ENCODE results near the gene PRDM16.

PRDM16 gene

GRCh38 chr1:3172431-3173380 lies 103.7 kb downstream of the PRDM16 start:
- peaks cover 5% of the 10 kb centered on the region; the same call in 1 of the 2 replicates for H3K9me3 ChIP-seq
- H3K27me3 ChIP-seq = 0 out of 2 replicates have a peak, but pooled peaks cover 8% of the 10 kb centered on the region
- peaks cover 72% of the 10 kb centered on the region for H3K4me1 ChIP-seq
- H3K9ac ChIP-seq = peak overlapping the region; percentile 87; the same call in 1 of the 2 replicates
- peak overlapping the region; percentile 60; the same call in 1 of the 2 replicates for H3K4me3 ChIP-seq
- no peaks in the 10 kb centered on the region for H4K20me1 ChIP-seq
- no peaks in the 10 kb centered on the region for H3K36me3 ChIP-seq
- H3K27ac ChIP-seq = peak overlapping the region; percentile 97
- peak overlapping the region; percentile 97 for H3K4me2 ChIP-seq
- TF ChIP-seq Cebpa-rat (IDR thresholded peaks at IDR 0.05) = no peak

DNA sequence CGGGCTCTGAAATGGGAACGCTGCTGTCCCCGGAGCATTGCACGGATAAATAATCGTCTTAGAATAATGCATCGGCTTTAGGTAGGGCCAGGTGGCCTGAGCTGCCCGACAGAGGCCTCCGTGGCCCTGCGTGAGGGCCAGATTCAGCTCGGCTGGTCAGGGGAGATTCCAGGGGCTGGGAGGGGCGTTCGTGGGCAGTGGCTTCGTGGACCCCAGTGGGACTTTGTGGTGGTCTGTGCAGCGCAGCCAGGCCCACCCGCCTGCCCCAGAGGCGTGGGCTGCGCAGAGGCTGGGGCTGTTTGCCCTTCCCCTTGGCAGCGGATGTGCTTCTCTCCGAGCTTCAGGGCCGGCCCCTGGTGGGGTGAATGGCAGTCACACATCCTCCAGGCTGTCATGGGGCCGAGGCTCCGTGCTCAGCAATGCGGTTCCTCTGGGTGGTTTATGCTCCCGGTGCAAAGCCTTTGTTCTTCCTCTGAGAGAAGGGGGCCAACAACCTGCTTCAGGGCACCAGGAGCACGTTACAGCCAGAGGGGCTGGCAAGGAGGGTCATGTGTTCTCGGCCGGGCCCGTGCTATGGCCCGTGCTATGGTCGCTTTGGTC lies 104.5 kb downstream of the PRDM16 start:
- H3K4me1 ChIP-seq = peaks cover 69% of the 10 kb centered on the region
- 0 out of 2 replicates have a peak, but pooled peaks cover 8% of the 10 kb centered on the region for H3K27me3 ChIP-seq
- 0 out of 2 replicates have a peak overlapping the region, but pooled peaks have one; percentile 8 for H3K9ac ChIP-seq

DNA sequence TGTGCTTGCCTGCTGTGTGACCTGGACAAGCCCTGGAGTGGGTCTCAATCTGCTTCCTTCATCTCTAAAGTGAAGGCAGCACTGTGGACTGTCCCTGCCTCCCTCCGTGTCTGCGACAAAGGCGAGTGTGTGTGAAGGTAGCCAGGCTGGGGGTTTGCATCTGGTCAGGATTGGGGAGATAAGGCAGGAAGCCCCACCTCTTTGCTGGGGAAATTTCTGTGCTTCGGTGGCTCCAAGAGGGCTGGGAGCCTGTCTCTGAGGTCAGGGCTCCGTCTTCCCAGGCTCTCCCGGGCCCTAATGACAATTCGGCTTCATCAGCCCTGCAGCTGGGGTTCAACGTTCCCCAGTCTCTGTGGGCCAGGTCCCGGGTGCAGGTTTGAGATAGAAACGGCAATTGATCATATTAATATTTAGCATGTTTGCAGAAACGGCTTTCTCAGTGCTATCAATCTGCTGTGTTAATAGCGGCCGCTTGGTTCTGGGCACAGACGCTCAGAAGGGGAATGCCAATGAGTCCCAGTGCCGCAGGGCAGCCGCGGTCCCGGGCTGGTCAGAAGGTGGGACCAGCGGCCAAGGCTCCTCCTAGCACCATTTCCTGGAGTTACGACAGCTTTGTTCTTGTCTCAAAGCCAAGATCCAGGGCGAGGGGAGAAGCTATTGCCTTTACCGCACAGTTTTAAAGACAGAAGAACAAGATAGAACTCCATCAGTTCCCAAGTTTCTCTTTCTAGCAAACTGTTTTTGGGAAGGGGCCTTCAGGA lies 105.7 kb downstream of the PRDM16 start:
- Histone ChIP-seq H3K9me3 (peaks cover 5% of the 10 kb centered on the region; the same call in 1 of the 2 replicates), H3K4me1 (peaks cover 58% of the 10 kb centered on the region), H3K4me2 (peak overlapping the region; percentile 97), H4K20me1 (no peaks in the 10 kb centered on the region), H3K4me3 (no peak overlapping the region), H3K9ac (no peak overlapping the region), H3K27ac (no peak overlapping the region), H3K36me3 (no peaks in the 10 kb centered on the region), H3K27me3 (0 out of 2 replicates have a peak, but pooled peaks cover 8% of the 10 kb centered on the region)
- TF ChIP-seq Cebpa-rat (IDR thresholded peaks at IDR 0.05) = no peak

More for the DNA sequence above, 104.5 kb downstream of the PRDM16 start:
- Histone ChIP-seq H3K27ac (peak overlapping the region; percentile 97), H4K20me1 (no peaks in the 10 kb centered on the region), H3K4me2 (peak overlapping the region; percentile 97), H3K36me3 (no peaks in the 10 kb centered on the region), H3K4me3 (no peak overlapping the region; the same call in 1 of the 2 replicates), H3K9me3 (peaks cover 5% of the 10 kb centered on the region; the same call in 1 of the 2 replicates)
- no peak for TF ChIP-seq Cebpa-rat (IDR thresholded peaks at IDR 0.05)

GRCh38 chr1:3175486-3175885 lies 106.5 kb downstream of the PRDM16 start:
- Histone ChIP-seq H3K27ac (no peak overlapping the region), H4K20me1 (no peaks in the 10 kb centered on the region), H3K36me3 (no peaks in the 10 kb centered on the region), H3K9me3 (peaks cover 5% of the 10 kb centered on the region; the same call in 1 of the 2 replicates), H3K4me1 (peaks cover 49% of the 10 kb centered on the region), H3K4me2 (peak overlapping the region; percentile 97; the same call in 1 of the 2 replicates), H3K4me3 (no peak overlapping the region), H3K9ac (no peak overlapping the region), H3K27me3 (0 out of 2 replicates have a peak, but pooled peaks cover 8% of the 10 kb centered on the region)
- no peak for TF ChIP-seq Cebpa-rat (IDR thresholded peaks at IDR 0.05)

- Histone ChIP-seq H3K4me2 (no peak overlapping the region), H3K27me3 (0 out of 2 replicates have a peak, but pooled peaks cover 8% of the 10 kb centered on the region), H3K36me3 (no peaks in the 10 kb centered on the region), H3K9me3 (peaks cover 5% of the 10 kb centered on the region; the same call in 1 of the 2 replicates), H3K9ac (no peak overlapping the region), H3K27ac (no peak overlapping the region), H3K4me3 (no peak overlapping the region), H4K20me1 (no peaks in the 10 kb centered on the region), H3K4me1 (peaks cover 44% of the 10 kb centered on the region)
- no peak for TF ChIP-seq Cebpa-rat (IDR thresholded peaks at IDR 0.05)
These were observed 107.0 kb downstream of the PRDM16 start for GRCh38 chr1:3176028-3176427.

DNA sequence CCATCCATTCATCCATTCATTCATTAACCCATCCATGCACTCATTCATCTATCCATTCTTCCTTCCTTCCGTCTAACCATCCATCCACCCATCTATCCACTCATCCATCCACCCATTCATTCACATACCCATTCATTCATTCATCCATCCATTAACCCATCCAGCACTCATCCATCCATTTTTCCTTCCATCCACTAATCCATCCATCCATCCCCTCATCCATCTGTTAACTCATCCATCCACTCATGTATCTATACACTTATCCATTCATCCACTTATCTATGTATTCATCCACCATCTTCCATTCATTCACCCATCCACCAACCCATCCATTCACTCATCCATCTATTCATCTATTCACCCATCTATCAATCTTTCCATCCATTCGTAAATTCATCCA lies 107.8 kb downstream of the PRDM16 start:
- Histone ChIP-seq H3K27me3 (0 out of 2 replicates have a peak, but pooled peaks cover 8% of the 10 kb centered on the region), H3K9ac (no peak overlapping the region), H3K4me3 (no peak overlapping the region), H3K9me3 (peaks cover 5% of the 10 kb centered on the region; the same call in 1 of the 2 replicates), H3K36me3 (no peaks in the 10 kb centered on the region), H3K27ac (no peak overlapping the region), H3K4me2 (no peak overlapping the region), H3K4me1 (peaks cover 39% of the 10 kb centered on the region), H4K20me1 (no peaks in the 10 kb centered on the region)
- no peak for TF ChIP-seq Cebpa-rat (IDR thresholded peaks at IDR 0.05)

GRCh38 chr1:3178279-3178678 lies 109.3 kb downstream of the PRDM16 start:
- H3K9me3 ChIP-seq = peaks cover 5% of the 10 kb centered on the region; the same call in 1 of the 2 replicates
- no peak overlapping the region for H3K4me2 ChIP-seq
- H3K4me3 ChIP-seq = no peak overlapping the region
- peaks cover 39% of the 10 kb centered on the region for H3K4me1 ChIP-seq
- H3K36me3 ChIP-seq = no peaks in the 10 kb centered on the region
- H3K27me3 ChIP-seq = peaks cover 19% of the 10 kb centered on the region
- no peak overlapping the region for H3K9ac ChIP-seq
- TF ChIP-seq Cebpa-rat (IDR thresholded peaks at IDR 0.05) = no peak
- no peak overlapping the region for H3K27ac ChIP-seq
- no peaks in the 10 kb centered on the region for H4K20me1 ChIP-seq

- TF ChIP-seq Cebpa-rat (IDR thresholded peaks at IDR 0.05) = no peak
- Histone ChIP-seq H3K9me3 (peaks cover 5% of the 10 kb centered on the region; the same call in 1 of the 2 replicates), H4K20me1 (no peaks in the 10 kb centered on the region), H3K27ac (no peak overlapping the region), H3K4me2 (no peak overlapping the region), H3K9ac (no peak overlapping the region), H3K36me3 (no peaks in the 10 kb centered on the region), H3K4me1 (peaks cover 39% of the 10 kb centered on the region), H3K27me3 (peaks cover 31% of the 10 kb centered on the region), H3K4me3 (no peak overlapping the region)
These were observed 110.5 kb downstream of the PRDM16 start for GRCh38 chr1:3179471-3179870.

- no peak overlapping the region for H3K27ac ChIP-seq
- H3K27me3 ChIP-seq = peaks cover 38% of the 10 kb centered on the region
- no peak overlapping the region for H3K4me2 ChIP-seq
- peaks cover 43% of the 10 kb centered on the region for H3K4me1 ChIP-seq
- no peak for TF ChIP-seq Cebpa-rat (IDR thresholded peaks at IDR 0.05)
- H3K9me3 ChIP-seq = peaks cover 4% of the 10 kb centered on the region; the same call in 1 of the 2 replicates
- no peak overlapping the region for H3K4me3 ChIP-seq
- H4K20me1 ChIP-seq = no peaks in the 10 kb centered on the region
- H3K36me3 ChIP-seq = no peaks in the 10 kb centered on the region
- H3K9ac ChIP-seq = no peak overlapping the region
These were observed 111.9 kb downstream of the PRDM16 start for GRCh38 chr1:3180915-3181314.

All from BLaER1 (cell line).